SH-SY5Y (cell line): ENCODE data around the gene ENTPD2.

Experiments used
- GATA2 ChIP-seq: IDR thresholded peaks from 2 replicates; pipeline ENCODE4 v1.6.1; 2011; ENCODE audit warnings: mild to moderate bottlenecking, low read depth, low read length
- GATA3 ChIP-seq: IDR thresholded peaks from 2 replicates; pipeline ENCODE4 v1.6.1; 2011; ENCODE audit warnings: low read depth, mild to moderate bottlenecking, low read length, moderate library complexity

Gene ENTPD2

DNA sequence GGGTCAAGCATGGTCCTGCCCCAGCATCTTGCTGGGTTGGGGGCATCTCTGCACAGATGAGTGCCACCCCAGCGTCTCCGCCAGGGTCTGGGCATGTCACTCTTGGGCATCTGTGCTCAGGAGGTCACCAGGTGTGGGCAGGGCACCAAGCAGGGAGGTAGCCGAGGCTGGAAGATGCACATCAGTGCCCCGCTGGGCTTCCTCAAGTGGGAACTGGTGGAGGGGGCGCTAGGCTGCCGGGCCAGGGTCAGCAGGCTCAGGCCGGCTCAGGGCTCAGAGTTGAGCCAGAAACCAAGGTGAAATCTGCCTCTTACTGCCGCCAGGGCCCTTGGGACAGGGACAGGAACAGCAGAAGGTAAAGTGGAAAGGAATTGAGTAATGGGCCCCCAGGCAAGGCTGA is 17.9 kb downstream of the ENTPD2 start:
- TF ChIP-seq GATA3 (no peak), GATA2 (no peak)

DNA sequence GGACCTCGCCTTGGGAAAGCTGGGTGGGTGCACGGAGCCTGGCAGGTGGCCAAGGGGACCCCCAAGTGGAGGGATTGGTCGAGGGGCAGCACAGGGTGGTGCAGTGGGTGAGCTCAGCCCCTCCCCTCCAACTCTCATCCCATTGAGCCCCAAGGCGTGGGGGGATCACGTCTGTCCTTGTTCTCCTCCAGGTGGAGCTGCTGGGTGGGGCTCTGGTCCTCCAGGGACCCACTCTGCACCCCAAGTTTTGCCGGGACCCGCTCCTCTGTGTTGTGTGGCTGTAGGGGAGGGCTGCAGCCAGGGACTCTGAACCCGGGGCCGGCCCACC is 18.4 kb downstream of the ENTPD2 start:
- TF ChIP-seq GATA2 (no peak), GATA3 (no peak)

DNA sequence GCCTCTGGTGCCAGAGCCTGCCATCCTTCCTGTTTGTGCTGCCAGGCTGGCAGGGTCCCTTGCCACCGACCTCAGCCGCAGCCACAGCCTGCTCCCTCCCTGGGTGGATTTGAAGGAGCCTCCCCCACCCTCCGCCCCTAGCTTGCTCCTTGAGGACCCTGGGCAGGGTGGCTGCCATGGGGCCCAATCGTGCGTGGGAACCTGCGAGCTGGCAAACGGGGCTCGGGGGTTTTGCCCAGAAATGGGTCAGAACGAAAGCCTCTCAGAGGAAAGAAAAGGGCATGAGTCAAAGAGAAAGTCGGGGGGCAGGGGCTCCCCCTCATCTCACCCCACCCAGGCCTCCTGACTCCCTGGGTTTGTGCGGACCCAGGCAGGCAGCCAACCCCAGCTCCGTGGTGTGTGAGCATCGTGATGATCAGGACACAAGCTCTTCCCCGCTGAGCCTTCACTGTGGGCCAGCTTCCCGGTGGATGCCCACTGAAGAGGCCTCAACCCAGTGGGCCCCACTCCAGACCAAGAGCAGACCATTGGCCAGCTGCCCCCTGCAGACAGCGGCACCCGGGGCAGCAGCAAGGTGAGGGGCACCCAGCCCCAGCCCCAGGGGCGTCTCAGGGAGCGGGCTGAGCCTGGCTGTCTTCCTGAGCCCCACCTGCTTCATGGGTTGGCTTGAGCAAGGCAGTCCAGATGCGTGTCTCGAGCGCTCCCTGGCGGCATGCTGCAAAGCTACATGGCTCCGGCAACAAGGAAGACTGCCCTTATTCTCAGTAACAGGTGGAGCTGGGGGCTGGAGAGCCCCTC is 19.0 kb downstream of the ENTPD2 start:
- TF ChIP-seq GATA2 (no peak), GATA3 (no peak)

DNA sequence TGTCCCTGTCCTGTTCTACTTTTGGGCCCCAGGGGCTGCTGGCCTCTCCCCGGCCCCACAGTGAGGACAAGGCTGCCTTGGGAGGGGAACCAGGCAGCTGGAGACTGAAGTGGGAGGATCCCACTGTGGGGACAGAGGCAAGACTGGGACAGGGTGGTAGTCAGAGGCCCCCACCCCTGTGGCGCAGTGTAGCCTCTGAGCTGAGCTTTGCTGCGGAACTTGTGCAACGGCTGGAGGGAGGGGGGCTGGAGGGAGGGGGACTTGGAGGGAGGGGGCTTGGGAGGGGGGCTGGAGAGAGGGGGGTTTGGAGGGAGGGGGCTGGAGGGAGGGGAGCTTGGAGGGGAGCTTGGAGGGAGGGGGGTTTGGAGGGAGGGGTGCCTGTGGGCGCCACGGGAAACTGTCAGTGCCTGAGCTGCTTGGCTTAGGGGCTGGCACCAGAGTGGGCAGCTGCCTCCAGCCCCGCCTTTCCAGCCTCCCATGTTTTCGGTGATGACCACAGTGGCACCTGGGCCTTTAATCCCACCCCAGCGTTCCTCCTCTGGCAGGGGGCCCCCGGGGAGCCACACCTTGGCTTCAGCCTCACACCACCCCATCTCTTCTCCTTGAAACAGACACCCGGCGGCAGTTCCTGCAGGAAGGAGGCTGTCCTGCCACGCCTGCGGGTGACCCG is 19.7 kb downstream of the ENTPD2 start:
- TF ChIP-seq GATA2 (no peak), GATA3 (no peak)

DNA sequence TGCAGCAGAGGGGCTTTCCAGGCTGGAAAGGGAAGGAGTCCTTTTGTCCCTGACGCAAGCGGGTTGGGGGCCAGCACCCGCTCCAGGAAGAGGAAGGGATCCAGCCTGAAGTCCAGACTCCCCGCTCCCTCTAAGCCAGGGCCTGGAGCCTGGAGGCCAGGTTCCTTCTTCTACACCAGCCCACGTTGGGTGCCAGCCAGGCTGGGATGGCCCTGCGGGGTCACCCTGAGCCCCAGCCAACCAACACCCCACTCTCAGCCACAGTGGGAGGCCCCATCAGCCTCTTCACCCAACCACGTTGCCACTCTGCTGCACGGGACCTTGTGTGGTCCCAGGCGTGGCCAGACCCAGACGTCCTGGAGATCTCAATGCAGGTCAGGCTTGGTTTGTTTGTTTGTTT is 21.0 kb downstream of the ENTPD2 start:
- no peak for TF ChIP-seq GATA2

DNA sequence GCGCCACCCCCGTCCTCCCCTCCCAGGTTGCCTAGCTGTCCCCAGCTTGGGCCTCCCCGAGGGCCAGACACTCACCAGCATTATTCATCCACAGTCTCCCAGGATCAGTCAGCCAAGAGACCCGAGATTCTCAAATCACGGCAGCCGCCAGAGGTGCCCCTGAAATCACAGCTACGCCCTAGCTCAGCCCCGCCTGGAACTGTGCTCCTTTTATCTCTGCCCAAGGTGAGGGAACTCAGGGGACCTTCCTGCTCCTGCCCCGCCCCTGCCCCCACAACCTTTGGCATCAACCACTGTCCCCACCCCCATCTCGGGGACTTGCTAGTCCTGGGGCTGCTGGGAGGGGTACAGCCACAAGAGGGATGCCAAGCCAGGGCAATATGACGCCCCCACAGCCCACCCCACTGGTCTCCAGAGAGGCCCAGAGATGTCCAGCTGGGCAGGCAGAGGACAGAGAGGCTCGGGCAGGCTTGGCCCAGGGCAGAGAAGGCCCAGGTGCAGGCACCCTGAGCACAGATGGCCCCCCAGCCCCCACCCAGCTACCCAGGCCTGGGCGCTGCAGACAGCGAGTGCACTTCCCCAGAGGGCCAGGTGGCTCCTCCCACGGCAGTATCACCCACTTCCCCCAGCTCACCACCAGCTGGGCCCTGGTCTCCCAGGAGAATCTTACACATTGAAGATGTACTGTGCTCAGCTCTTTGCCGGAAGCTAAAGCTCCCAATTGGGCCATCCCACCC is 21.8 kb downstream of the ENTPD2 start, which contains the start of gene FUT7:
TSS of gene FUT7 (minus strand) at position 185 of the 737 bp plus-strand sequence. CDS start at position 88, 97 bp downstream.
- TF ChIP-seq GATA3: no peak
- no peak for TF ChIP-seq GATA2

DNA sequence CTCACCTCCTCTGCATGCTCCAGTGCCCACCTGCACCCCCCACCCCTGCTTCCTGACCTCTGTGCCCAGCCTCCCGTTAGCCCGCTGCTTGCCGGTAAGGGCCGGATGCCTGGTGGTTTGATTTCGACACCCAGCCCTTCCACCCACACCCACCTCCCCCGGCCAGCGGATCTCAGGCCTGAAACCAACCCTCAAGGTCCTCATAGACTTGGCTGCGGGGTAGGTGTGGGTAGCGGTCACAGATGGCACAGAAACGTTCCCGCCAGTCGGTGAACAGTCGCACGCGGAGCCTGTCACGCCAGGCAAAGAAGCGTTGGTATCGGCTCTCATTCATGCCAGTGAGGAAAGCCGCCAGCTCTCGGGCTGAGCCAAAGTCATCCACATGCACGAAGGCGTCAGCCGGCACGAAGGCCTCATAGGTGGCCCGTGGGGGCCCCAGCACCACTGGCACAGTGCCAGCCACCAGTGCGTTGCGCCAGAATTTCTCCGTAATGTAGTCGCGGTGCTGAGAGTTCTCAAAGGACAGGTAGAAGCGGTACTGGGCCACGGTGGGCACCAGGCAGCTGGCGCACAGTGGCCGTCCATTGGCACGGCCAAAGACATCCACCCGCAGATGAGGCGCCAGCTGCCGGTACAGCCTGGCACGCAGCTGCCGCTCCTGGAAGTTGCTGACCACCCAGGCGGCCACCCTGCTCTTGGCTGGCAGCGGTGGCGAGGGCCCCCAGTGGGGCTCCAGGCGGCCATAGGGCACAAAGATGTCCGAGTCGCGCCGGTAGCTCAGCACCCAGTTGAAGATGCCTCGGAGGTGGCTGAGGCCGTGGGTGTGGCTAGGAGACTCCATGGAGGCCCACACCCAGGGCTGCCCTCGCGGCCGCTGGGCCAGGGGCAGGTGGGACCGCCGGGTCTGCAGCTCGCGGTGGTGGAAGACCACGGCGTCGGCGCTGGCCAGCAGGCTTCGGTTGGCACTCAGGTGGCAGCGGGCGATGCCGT is 23.0 kb downstream of the ENTPD2 start:
- TF ChIP-seq GATA3 (no peak), GATA2 (no peak)

DNA sequence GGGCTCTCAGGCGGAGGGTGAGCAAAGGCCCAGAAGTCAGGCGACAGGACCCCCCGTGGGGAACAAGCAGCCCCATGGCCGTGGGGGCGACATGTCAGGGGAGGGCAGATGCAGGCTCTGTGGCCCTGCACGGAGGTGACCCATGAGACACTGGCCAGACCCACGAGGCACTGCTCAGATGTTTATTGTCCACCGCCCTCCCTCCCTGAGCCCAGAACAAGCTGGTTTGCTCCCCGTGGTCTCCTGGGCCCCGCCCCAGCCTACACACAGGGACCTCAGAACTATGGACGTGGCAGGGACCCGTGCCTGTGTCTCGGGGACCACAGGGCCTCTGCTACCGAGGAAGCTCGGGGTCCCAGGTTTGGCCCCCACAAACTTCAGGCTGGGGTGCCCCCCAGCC is 23.9 kb downstream of the ENTPD2 start:
- TF ChIP-seq GATA2 (no peak), GATA3 (no peak)

DNA sequence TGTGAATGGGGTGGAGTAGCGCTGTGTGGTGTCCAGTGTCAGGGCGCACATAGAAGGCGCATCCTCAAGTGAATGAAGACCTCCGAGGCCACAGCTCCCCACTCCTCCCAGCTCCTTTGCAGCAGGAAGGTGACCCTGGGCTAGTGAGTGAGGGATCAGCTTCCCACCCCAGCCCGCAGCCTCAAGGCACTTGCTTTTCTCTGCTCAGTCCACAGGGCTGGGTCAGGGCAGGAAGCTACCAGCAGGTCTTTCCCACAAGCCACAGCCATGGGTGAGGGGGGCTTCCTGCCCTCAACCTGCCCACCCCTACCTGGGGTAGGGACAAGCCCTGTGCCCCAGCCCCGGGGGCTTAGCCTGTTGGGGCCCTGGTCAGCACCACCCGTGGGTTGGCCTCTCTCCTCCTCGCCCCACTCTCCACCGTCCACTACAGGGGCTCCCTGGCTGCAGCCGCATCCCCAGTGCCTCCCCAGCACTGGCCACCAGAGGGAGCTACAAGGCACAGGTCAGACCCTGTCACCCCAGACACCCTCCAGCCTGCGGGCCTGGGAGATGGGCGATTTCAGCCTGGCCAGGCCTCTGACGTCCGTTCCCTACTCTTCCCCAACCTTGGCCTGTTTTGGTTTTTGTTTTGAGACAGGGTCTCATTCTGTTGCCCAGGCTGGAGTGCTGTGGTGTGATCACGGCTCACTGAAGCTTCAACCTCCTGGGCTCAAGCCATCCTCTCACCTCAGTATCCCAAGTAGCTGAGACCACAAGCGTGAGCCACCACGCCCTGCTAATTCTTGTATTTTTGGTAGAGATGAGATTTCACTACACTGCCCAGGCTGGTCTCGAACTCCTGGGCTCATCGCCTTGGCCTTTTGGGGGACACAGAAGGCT is 24.6 kb downstream of the ENTPD2 start:
- TF ChIP-seq GATA2: no peak
- no peak for TF ChIP-seq GATA3

DNA sequence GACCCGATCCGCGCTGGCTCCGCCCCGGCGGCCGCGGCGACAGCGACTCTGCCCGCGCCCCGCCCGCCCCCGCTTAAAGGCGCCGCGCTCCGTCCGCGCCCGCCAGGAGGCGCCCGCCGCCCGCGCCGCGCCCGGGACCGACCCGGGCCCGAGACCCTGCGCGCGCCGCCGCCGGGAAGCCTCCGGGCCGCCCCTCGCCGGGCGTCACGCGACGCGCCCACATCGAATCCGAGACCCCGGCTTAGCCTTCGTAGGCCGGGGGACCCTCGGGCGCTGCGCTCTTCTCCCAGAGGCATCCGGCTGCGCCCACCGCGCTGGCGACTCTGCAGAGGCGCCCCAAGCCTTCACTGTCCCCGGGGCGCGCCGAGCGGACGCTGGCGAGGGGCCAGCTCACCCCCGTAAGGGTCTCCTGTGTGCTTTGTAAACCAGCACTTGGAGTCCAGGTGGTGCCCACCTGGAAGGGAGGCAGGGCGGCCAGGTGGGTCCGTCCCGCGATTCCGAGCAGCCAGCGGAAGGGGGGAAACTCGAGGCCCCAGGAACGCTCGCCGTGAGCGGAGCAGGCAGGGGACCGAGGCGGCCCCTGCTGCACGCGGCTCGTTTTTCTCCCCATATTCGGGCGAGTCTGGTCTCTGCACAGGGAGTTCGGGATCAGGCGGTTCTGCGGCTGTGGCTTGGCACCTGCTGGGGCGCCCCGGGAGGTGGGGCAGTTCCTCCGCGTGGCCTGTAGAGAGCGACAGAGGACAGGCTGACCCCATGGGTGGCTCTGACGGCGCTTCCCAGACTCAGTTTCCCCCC is 25.4 kb downstream of the ENTPD2 start:
- TF ChIP-seq GATA3: no peak
- no peak for TF ChIP-seq GATA2

DNA sequence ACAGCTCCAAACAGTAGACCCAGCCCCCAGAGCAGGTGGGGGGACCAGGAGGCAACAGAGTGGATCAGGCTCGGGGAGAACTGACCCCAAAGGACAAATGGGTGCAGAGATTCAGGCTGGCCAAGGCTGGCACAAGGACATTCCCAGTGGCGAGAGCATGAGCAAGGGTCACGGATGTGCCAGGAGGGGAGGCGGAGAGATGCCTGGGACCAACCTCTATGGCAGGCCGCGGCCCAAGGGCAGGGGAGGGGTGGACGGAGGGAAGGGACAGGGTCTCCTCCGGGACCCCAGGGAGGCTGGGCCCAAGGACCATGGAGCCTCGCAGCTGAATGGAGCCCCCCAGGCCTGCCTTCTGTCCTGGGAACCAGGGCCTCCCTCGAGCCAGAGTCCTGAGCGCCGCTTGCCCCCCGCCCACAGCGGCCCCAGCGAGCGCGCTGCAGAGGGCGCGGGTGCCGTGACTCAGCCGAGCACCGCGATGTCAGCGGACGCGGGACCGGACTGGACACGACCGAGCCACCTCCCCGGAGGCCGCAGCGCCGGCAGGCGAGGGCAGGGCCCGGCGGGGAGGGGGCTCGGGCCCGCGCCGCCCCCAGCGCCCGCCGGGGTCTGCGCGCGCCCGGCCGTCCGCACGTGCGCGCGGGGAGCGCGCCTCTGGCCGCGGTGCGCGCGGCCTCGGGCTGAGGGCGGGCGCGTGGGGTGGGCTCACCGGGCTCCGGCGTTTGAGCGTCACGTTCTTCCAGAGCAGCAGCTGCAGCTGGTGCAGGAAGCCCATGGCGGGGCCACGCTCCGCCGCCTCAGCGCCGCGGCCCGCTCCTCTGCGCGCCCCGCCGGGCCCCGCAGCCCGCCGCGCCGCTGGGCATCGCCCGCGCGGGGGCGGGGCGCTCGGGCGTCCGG is 26.2 kb downstream of the ENTPD2 start, which contains the start of gene ABCA2:
TSS of gene ABCA2 (minus strand) at position 869 of the 894 bp plus-strand sequence. CDS start at position 772, 97 bp downstream.
- no peak for TF ChIP-seq GATA2
